CD8-positive, alpha-beta memory T cell (primary cell): ENCODE results near the gene USH2A. TPM values are rescaled to one million over a fixed set of nuclear protein-coding genes. Genes with fewer than 3 reads are reported as not detected.

Experiments
- CTCF ChIA-PET: fragments of 350-600 bp; sonication (Branson Sonifier 250); formaldehyde crosslinking; loops from one replicate; lab custom pipeline; 2021; ENCODE audit warnings: antibody characterized with exemption; lab: Charles Lee
- POLR2A ChIA-PET: fragments of 350-600 bp; sonication (Branson Sonifier 250); formaldehyde crosslinking; loops from one replicate; lab custom pipeline; 2021; ENCODE audit warnings: antibody characterized with exemption; lab: Charles Lee
- DNase-seq, 5 donors: peaks; one replicate each; pipeline versions ENCODE4 v3.0.0 to v3.0.0-alpha.2; 2020 to 2022; ENCODE audit warnings: mixed read lengths in 1 of 5
- H3K27ac ChIP-seq: one replicate; pipeline ENCODE4 v1.7.0; 2013; ENCODE audit warnings: low read depth, mild to moderate bottlenecking, low read length, moderate library complexity
- H3K27me3 ChIP-seq: 2 replicates; pipeline ENCODE4 v1.7.0; 2013; ENCODE audit warnings: low read length, mild to moderate bottlenecking; ENCODE audit not compliant: insufficient read depth, poor library complexity, severe bottlenecking
- H3K36me3 ChIP-seq: 2 replicates; pipeline ENCODE4 v1.7.0; 2013; ENCODE audit warnings: mild to moderate bottlenecking, low read length, moderate library complexity; ENCODE audit not compliant: insufficient read depth
- H3K4me1 ChIP-seq: 2 replicates; pipeline ENCODE4 v1.7.0; 2013; ENCODE audit warnings: mild to moderate bottlenecking, low read length, moderate library complexity; ENCODE audit not compliant: insufficient read depth
- H3K4me3 ChIP-seq: 2 replicates; pipeline ENCODE4 v1.7.0; 2013; ENCODE audit warnings: mild to moderate bottlenecking, low read length
- H3K9me3 ChIP-seq: 2 replicates; pipeline ENCODE4 v1.7.0; 2013; ENCODE audit warnings: mild to moderate bottlenecking, low read length
- H3K27ac Mint-ChIP-seq, 8 donors: one replicate each; pipeline ENCODE4 v1.8.0; 2020 to 2021; ENCODE audit warnings: mixed read lengths in 8 of 8, mild to moderate bottlenecking in 6 of 8, inconsistent platforms in 3 of 8, moderate library complexity in 3 of 8
- H3K27me3 Mint-ChIP-seq, 2 donors: one replicate each; pipeline ENCODE4 v1.8.0; 2020 to 2021; ENCODE audit warnings: mixed read lengths in 2 of 2, mild to moderate bottlenecking in 1 of 2, moderate library complexity in 1 of 2
- H3K36me3 Mint-ChIP-seq, 3 donors: one replicate each; pipeline ENCODE4 v1.8.0; 2020 to 2021; ENCODE audit warnings: mixed read lengths in 3 of 3, inconsistent platforms in 1 of 3, mild to moderate bottlenecking in 1 of 3
- H3K4me1 Mint-ChIP-seq, 3 donors: one replicate each; pipeline ENCODE4 v1.8.0; 2020 to 2021; ENCODE audit warnings: mixed read lengths in 3 of 3, inconsistent platforms in 1 of 3, mild to moderate bottlenecking in 1 of 3
- H3K4me3 Mint-ChIP-seq, 7 donors: one replicate each; pipeline ENCODE4 v1.8.0; 2020 to 2021; ENCODE audit warnings: mixed read lengths in 7 of 7, mild to moderate bottlenecking in 6 of 7, moderate library complexity in 4 of 7, inconsistent platforms in 2 of 7
- H3K9me3 Mint-ChIP-seq, 5 donors: one replicate each; pipeline ENCODE4 v1.8.0; 2020 to 2022; ENCODE audit warnings: mixed read lengths in 5 of 5, mild to moderate bottlenecking in 3 of 5, moderate library complexity in 2 of 5, inconsistent platforms in 1 of 5
- polyA plus RNA-seq: library from polyadenylated mRNA; unstranded; fragments of 300-500 nt; fragmentation: Illumina TruSeq; gene quantifications from one replicate; pipeline ENCODE4 v1.2.3, GENCODE V29; 2021
- total RNA-seq, 2 experiments: library from RNA; stranded (reverse); gene quantifications; one replicate each; pipeline ENCODE4 v1.2.3, GENCODE V29; 2021

Gene USH2A
- total and polyA plus RNA-seq, 3 experiments from 2014 or later = not detected

DNA sequence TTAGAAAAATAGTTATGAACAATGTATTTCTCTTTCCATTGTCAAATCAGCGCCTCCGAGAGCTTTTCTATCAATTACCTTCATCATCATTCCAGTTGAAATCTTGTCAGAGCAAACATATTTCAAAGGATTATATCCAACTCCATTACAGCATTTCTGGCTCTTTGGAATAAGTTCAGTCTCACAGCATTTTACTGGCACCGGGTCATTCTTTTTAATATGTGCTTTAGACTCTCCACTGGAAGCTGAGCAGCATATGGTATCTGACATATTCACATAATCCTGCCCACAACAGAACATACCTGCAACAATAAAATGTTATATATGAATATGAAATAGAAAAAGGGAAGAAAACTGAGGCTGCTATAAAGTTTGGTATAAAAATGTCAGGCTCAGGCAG lies 633.3 kb downstream of the USH2A start:
- no peaks in the 10 kb centered on the region for H3K4me1 Mint-ChIP-seq
- Histone ChIP-seq H3K36me3 (no peaks in the 10 kb centered on the region), H3K4me1 (no peaks in the 10 kb centered on the region), H3K4me3 (no peak overlapping the region), H3K27ac (no peak overlapping the region), H3K27me3 (no peaks in the 10 kb centered on the region), H3K9me3 (no peaks in the 10 kb centered on the region)
- CTCF ChIA-PET = no interaction called here
- no peak for DNase-seq
- H3K9me3 Mint-ChIP-seq = peaks cover 2 to 26% (median 9%) of the 10 kb centered on the region in 5 donors
- H3K36me3 Mint-ChIP-seq = no peaks in the 10 kb centered on the region
- POLR2A ChIA-PET = no interaction called here
- no peak overlapping the region for H3K27ac Mint-ChIP-seq
- H3K27me3 Mint-ChIP-seq = no peaks in the 10 kb centered on the region
- H3K4me3 Mint-ChIP-seq = no peak overlapping the region

DNA sequence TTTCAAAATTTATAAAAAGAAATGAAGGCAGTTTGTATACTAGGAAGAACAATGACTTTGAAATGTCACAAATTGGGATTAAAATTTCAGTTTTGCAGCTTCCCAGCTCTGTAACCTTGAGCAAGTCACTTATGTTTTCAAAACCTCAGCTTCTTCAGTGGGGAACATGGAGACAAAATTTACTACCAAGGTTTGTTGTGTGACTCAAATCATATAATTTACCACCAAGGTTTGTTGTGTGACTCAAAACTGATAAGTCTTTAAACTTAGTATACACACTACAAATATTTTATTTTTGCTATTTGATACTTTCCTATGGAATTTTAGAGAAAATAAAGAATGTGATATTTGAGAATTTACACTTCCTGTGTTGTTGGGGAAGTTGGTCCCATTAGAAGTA lies 636.3 kb downstream of the USH2A start:
- Mint-ChIP-seq H3K36me3 (no peaks in the 10 kb centered on the region), H3K4me3 (no peak overlapping the region), H3K27me3 (no peaks in the 10 kb centered on the region), H3K27ac (no peak overlapping the region), H3K9me3 (peaks cover 0 to 9% (median 5%) of the 10 kb centered on the region in 5 donors), H3K4me1 (no peaks in the 10 kb centered on the region)
- Histone ChIP-seq H3K27ac (no peak overlapping the region), H3K4me3 (no peak overlapping the region), H3K27me3 (no peaks in the 10 kb centered on the region), H3K9me3 (no peaks in the 10 kb centered on the region), H3K4me1 (no peaks in the 10 kb centered on the region), H3K36me3 (no peaks in the 10 kb centered on the region)
- no peak for DNase-seq
- ChIA-PET CTCF (no interaction called here), POLR2A (no interaction called here)

DNA sequence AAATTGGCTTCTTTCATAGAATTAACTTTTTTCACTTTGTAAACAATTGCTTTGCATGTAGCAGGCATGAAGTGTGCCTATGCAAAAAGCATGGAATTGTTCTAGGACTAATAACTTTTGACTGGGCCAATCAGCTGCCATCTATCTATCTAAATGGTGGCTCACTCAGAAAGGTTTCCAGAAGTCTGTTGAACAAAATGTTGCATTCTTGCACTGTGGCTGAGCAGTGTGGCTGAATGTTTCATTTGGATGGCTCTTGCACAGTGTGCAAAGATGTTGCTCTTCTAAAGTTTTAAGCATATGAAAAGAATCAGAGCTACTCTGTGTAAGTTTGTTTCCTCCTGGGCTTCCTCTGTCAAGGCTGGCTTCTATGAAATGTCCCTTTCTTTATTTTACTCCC lies 642.6 kb downstream of the USH2A start:
- H3K4me1 ChIP-seq = no peaks in the 10 kb centered on the region
- ChIA-PET CTCF (no interaction called here), POLR2A (no interaction called here)
- H3K27ac ChIP-seq = no peak overlapping the region
- peaks cover 3 to 20% (median 7%) of the 10 kb centered on the region in 5 donors for H3K9me3 Mint-ChIP-seq
- no peak for DNase-seq
- no peak overlapping the region for H3K27ac Mint-ChIP-seq
- no peaks in the 10 kb centered on the region for H3K36me3 ChIP-seq
- no peaks in the 10 kb centered on the region for H3K4me1 Mint-ChIP-seq
- peaks cover 0 to 2% (median 0%) of the 10 kb centered on the region in 3 donors for H3K36me3 Mint-ChIP-seq
- no peak overlapping the region for H3K4me3 ChIP-seq
- H3K4me3 Mint-ChIP-seq = no peak overlapping the region
- H3K27me3 ChIP-seq = no peaks in the 10 kb centered on the region
- H3K27me3 Mint-ChIP-seq = no peaks in the 10 kb centered on the region
- no peaks in the 10 kb centered on the region for H3K9me3 ChIP-seq

DNA sequence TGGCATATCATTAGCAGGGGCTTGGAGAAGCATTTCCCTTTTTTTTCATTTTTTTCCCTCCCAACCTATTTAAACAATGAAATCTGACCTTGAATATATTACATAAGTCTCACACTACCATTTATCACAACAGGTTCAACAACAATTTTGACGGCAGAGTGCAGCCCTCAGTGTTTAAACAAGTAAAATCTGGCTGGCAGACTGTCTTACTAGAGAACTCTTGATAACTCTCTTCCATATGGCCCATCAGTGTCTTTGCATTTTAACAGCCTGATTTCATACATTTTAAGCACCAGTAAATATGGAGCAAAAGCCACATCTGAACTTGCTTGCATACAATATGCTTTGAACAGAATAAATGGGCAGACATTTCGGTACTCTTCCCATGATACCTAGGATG lies 643.1 kb downstream of the USH2A start:
- H3K36me3 Mint-ChIP-seq = peaks cover 0 to 2% (median 0%) of the 10 kb centered on the region in 3 donors
- ChIA-PET POLR2A (no interaction called here), CTCF (no interaction called here)
- peaks cover 3 to 20% (median 7%) of the 10 kb centered on the region in 5 donors for H3K9me3 Mint-ChIP-seq
- Histone ChIP-seq H3K9me3 (no peaks in the 10 kb centered on the region), H3K4me3 (no peak overlapping the region), H3K4me1 (no peaks in the 10 kb centered on the region), H3K36me3 (no peaks in the 10 kb centered on the region), H3K27me3 (no peaks in the 10 kb centered on the region), H3K27ac (no peak overlapping the region)
- H3K27ac Mint-ChIP-seq = no peak overlapping the region
- no peaks in the 10 kb centered on the region for H3K27me3 Mint-ChIP-seq
- H3K4me3 Mint-ChIP-seq = no peak overlapping the region
- H3K4me1 Mint-ChIP-seq = no peaks in the 10 kb centered on the region
- DNase-seq = no peak

DNA sequence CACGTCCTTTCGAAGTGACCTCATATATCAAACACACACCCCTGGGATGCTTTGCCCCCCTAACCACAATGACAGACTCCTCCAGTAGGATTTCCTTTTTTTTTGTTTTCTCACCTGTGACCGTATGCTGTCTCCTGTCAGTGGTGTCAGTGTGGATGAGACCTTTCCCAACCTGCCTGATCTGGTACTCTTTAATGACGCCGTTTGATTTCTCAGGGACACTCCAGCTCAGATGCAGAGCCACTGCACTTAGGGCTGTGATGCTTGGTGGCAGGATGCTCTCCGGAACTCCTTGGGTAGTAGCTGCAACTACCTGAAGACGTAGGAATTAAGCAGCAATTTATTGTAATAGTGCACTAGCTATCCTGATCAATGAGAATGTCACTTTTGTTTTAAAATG lies 643.5 kb downstream of the USH2A start:
- Mint-ChIP-seq H3K4me1 (no peaks in the 10 kb centered on the region), H3K36me3 (peaks cover 0 to 2% (median 0%) of the 10 kb centered on the region in 3 donors), H3K27me3 (no peaks in the 10 kb centered on the region), H3K9me3 (peaks cover 3 to 20% (median 7%) of the 10 kb centered on the region in 5 donors), H3K27ac (no peak overlapping the region), H3K4me3 (no peak overlapping the region)
- no peak overlapping the region for H3K4me3 ChIP-seq
- no peaks in the 10 kb centered on the region for H3K4me1 ChIP-seq
- CTCF ChIA-PET = no interaction called here
- H3K27ac ChIP-seq = no peak overlapping the region
- POLR2A ChIA-PET = no interaction called here
- H3K36me3 ChIP-seq = no peaks in the 10 kb centered on the region
- no peak for DNase-seq
- no peaks in the 10 kb centered on the region for H3K9me3 ChIP-seq
- H3K27me3 ChIP-seq = no peaks in the 10 kb centered on the region

DNA sequence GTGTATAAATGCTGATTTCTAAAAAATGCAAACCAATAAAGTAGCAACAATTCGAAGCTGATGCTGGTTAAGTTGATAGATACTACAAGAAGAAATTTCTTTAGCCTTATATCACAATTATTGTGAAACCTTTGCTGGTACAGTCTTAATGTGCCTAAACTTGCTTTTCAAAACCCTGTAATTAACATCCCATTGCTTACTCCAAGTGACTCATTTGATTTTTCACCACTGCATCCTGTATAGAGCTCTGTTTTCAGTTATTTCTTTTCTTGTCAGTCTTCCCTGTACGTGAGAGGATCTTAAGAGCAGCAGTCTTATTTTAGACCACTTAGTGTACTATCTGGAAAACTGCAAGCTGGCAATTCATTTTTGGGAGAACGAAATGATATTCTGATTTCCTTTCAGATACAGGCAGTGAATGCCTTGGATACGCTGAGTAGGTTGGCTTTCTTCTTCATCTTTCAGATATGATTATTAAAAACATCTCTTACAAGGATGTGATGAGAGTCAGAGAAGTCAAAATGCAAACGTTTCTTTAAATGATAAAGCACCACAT lies 645.8 kb downstream of the USH2A start:
- H3K27ac Mint-ChIP-seq = no peak overlapping the region

DNA sequence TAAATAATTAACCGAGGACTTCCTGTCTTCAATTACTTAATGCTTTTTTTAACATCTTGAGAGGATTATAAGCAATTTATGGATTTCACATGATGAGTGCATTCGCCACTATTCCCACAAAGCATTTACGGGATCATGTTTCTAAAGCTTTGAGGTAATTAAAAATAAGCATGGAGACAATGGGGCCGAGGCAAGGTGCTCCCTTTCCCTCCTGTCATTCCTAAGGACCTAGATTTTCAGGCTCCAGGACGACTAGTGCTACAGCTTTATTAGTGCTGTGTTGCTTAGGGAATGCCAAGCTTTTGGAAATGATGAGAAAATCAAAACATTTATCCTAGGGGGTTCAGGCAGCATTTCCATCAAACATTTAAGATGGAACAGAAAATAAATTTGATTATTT lies 646.9 kb downstream of the USH2A start:
- H3K4me3 Mint-ChIP-seq = no peak overlapping the region
- POLR2A ChIA-PET = no interaction called here
- CTCF ChIA-PET = no interaction called here
- no peak for DNase-seq
- H3K4me3 ChIP-seq = no peak overlapping the region
- no peak overlapping the region for H3K27ac Mint-ChIP-seq
- H3K36me3 Mint-ChIP-seq = peaks cover 0 to 2% (median 0%) of the 10 kb centered on the region in 3 donors
- no peaks in the 10 kb centered on the region for H3K4me1 Mint-ChIP-seq
- no peaks in the 10 kb centered on the region for H3K27me3 Mint-ChIP-seq
- no peaks in the 10 kb centered on the region for H3K4me1 ChIP-seq
- H3K9me3 ChIP-seq = no peaks in the 10 kb centered on the region
- no peak overlapping the region for H3K27ac ChIP-seq
- H3K27me3 ChIP-seq = no peaks in the 10 kb centered on the region
- H3K36me3 ChIP-seq = no peaks in the 10 kb centered on the region
- peaks cover 3 to 23% (median 11%) of the 10 kb centered on the region in 5 donors for H3K9me3 Mint-ChIP-seq

More for the DNA sequence above, 645.8 kb downstream of the USH2A start:
- H3K27me3 Mint-ChIP-seq = no peaks in the 10 kb centered on the region
- DNase-seq = no peak
- no peak overlapping the region for H3K4me3 Mint-ChIP-seq
- Histone ChIP-seq H3K9me3 (no peaks in the 10 kb centered on the region), H3K27me3 (no peaks in the 10 kb centered on the region), H3K27ac (no peak overlapping the region), H3K4me1 (no peaks in the 10 kb centered on the region), H3K4me3 (no peak overlapping the region), H3K36me3 (no peaks in the 10 kb centered on the region)
- POLR2A ChIA-PET = no interaction called here
- H3K9me3 Mint-ChIP-seq = peaks cover 3 to 23% (median 11%) of the 10 kb centered on the region in 5 donors
- CTCF ChIA-PET = no interaction called here
- H3K4me1 Mint-ChIP-seq = no peaks in the 10 kb centered on the region
- peaks cover 0 to 2% (median 0%) of the 10 kb centered on the region in 3 donors for H3K36me3 Mint-ChIP-seq

DNA sequence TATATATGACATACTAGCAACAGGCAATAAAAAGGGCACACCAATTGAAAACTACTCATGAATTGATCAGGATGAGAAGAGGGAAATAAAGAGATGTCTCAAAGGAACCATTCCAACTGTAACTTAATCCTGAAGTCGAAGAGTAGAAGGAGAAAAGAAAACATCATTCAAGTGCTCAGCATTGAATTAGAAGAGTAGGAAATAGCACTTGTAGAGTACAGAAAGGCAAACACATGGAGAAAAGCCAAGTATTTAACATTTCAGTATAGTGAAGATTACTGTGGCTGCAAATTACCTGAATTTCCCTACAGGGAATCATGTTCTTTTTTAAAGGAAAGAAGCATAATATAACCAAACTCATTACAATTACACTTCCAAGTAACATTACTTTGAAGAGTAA lies 651.1 kb downstream of the USH2A start:
- Histone ChIP-seq H3K9me3 (no peaks in the 10 kb centered on the region), H3K27ac (no peak overlapping the region), H3K27me3 (no peaks in the 10 kb centered on the region), H3K4me3 (no peak overlapping the region), H3K36me3 (no peaks in the 10 kb centered on the region), H3K4me1 (no peaks in the 10 kb centered on the region)
- Mint-ChIP-seq H3K9me3 (peaks cover 0 to 15% (median 8%) of the 10 kb centered on the region in 5 donors), H3K27me3 (no peaks in the 10 kb centered on the region), H3K36me3 (no peaks in the 10 kb centered on the region), H3K27ac (no peak overlapping the region), H3K4me1 (no peaks in the 10 kb centered on the region), H3K4me3 (no peak overlapping the region)
- POLR2A ChIA-PET = no interaction called here
- CTCF ChIA-PET = no interaction called here
- DNase-seq = no peak
